Measurements from ENCODE around the gene FSIP1.

FSIP1 gene

DNA sequence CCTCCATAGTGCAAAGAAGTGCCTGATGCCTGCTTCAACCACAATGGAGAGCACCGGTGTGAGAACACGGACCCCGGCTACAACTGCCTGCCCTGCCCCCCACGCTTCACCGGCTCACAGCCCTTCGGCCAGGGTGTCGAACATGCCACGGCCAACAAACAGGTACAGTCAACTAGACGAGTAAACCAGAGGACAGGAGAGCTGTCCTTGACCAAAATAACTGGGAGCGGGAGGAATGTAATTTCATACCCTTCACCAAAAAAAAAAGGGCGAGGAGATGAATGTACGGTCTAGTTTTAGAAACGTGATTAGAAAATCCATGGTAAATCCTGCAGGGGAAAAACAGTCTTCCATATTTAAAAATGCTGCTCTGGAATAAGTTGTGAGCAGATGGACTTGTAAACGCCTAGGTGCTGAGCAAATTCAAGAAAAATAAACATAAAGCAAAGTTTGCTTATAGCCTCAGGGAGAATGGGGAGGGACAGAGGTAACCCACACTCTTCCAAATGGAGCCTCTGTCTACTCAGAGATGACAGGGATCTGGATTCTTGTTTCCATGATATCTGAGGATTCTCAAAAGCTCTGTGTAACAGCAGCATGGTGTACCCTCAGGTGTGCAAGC, 193.3 kb downstream of the FSIP1 start:
- no peak overlapping the region for H3K4me3 ChIP-seq (ENCODE audit: low read length)
- peaks cover 6% of the 10 kb centered on the region for H3K36me3 ChIP-seq (ENCODE audit: control insufficient read depth, insufficient read depth, low read length)
- H3K4me1 ChIP-seq (ENCODE audit: control insufficient read depth, insufficient read depth, low read length) = peaks cover 3% of the 10 kb centered on the region
- H3K27me3 ChIP-seq (ENCODE audit: control insufficient read depth, insufficient read depth, low read length) = no peaks in the 10 kb centered on the region
- H3K9me3 ChIP-seq (ENCODE audit: control insufficient read depth, low read length) = no peaks in the 10 kb centered on the region
- H3K9ac ChIP-seq (ENCODE audit: low read length) = no peak overlapping the region

- no peak overlapping the region for H3K4me3 ChIP-seq (ENCODE audit: low read length)
- no peak overlapping the region for H3K9ac ChIP-seq (ENCODE audit: low read length)
- H3K4me1 ChIP-seq (ENCODE audit: control insufficient read depth, insufficient read depth, low read length) = peaks cover 3% of the 10 kb centered on the region
- H3K27me3 ChIP-seq (ENCODE audit: control insufficient read depth, insufficient read depth, low read length) = no peaks in the 10 kb centered on the region
- H3K36me3 ChIP-seq (ENCODE audit: control insufficient read depth, insufficient read depth, low read length) = peaks cover 5% of the 10 kb centered on the region
- no peaks in the 10 kb centered on the region for H3K9me3 ChIP-seq (ENCODE audit: control insufficient read depth, low read length)
Observed at GRCh38 chr15:39588531-39589192, 194.0 kb downstream of the FSIP1 start.

DNA sequence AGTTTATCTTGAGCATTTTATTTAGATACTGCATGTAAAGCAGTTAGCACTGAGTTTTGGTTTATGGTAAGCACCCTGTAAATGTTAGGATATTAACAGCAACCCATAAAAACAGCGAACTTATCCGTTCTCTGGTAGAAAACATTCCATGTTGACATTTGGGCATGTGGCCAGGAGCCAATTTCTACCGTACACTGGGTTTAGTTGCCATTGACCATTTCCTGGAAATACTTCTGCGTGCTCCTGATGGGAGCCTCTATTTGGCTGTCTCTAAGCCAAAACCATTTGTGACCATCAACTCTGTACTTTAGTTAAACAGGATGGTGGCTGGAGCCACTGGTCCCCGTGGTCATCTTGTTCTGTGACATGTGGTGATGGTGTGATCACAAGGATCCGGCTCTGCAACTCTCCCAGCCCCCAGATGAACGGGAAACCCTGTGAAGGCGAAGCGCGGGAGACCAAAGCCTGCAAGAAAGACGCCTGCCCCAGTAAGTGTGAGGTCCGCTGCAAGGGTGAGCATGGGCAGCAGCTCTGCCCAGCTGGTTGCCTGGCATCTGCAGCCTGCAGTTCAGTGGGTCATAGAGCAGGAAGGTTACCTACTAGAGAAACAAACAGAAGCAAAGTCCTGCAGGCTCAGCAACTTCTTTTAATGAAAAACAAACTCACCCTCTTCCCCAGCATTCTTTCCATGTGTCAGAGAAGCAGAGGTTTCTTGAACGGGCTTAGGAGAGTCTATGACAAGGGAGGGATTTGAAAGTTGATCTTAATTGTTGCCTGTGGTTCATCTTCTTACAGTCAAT, 194.7 kb downstream of the FSIP1 start:
- Histone ChIP-seq H3K4me1 (ENCODE audit: control insufficient read depth, insufficient read depth, low read length) (peaks cover 3% of the 10 kb centered on the region), H3K27me3 (ENCODE audit: control insufficient read depth, insufficient read depth, low read length) (peaks cover under 1% of the 10 kb centered on the region), H3K4me3 (ENCODE audit: low read length) (no peak overlapping the region), H3K9ac (ENCODE audit: low read length) (no peak overlapping the region), H3K36me3 (ENCODE audit: control insufficient read depth, insufficient read depth, low read length) (no peaks in the 10 kb centered on the region), H3K9me3 (ENCODE audit: control insufficient read depth, low read length) (no peaks in the 10 kb centered on the region)

DNA sequence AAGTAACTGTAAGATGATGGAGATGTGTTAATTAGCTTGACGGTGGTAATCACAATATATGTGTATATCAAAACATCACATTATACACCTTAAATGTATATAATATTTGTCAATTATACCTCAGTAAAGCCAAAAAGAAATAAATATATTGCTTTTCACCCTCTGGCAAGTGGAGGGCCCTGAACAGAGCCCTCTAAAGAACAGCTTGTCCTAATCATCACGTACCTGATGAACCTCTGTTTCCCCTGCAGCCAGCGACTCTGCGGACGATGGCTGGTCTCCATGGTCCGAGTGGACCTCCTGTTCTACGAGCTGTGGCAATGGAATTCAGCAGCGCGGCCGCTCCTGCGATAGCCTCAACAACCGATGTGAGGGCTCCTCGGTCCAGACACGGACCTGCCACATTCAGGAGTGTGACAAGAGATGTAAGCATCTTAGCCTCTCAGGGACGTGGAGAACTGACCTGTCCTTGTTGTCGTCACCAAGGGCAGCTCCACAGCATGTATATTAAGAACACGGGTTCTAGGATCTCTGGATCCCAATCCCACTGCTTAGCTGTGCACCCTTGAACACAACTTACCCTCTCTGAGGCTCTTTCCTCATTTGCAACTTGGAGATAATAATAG, 195.4 kb downstream of the FSIP1 start:
- H3K4me1 ChIP-seq (ENCODE audit: control insufficient read depth, insufficient read depth, low read length) = peaks cover 3% of the 10 kb centered on the region
- no peak overlapping the region for H3K4me3 ChIP-seq (ENCODE audit: low read length)
- H3K9me3 ChIP-seq (ENCODE audit: control insufficient read depth, low read length) = no peaks in the 10 kb centered on the region
- no peaks in the 10 kb centered on the region for H3K36me3 ChIP-seq (ENCODE audit: control insufficient read depth, insufficient read depth, low read length)
- H3K9ac ChIP-seq (ENCODE audit: low read length) = no peak overlapping the region
- H3K27me3 ChIP-seq (ENCODE audit: control insufficient read depth, insufficient read depth, low read length) = peaks cover 8% of the 10 kb centered on the region

DNA sequence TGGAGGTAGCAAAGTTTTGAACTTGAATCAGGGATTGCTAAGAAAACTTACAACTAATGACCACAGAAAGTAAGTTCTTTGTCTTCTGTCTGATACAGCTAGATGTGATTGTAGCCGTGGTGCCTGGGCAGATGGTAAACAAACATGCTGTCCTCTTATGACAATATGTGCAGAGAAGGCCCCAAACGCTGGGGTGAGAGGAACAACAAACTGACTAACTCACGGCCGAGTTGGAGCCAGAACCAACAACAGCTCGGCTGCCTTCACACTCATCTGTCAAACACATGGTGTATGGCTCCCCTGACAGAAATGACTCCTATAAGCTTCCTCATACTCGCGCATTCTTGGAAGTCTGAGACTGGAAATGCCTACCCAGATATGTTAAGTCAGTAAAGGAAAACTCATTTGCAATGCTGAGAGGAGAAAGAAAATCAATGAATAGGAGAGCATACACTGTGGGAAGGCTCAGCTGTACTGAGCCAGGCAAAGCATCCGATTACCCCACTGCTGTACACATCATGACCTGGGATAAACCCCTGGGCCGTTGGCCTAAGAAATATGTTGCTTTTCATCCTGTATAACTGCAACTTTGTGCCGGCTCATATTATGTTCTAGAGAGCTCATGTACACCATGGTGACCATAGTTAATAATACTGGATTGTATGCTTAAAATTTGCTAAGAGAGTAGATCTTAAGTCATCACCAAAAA, 196.1 kb downstream of the FSIP1 start:
- no peak overlapping the region for H3K9ac ChIP-seq (ENCODE audit: low read length)
- peaks cover 15% of the 10 kb centered on the region for H3K27me3 ChIP-seq (ENCODE audit: control insufficient read depth, insufficient read depth, low read length)
- H3K9me3 ChIP-seq (ENCODE audit: control insufficient read depth, low read length) = no peaks in the 10 kb centered on the region
- no peak overlapping the region for H3K4me3 ChIP-seq (ENCODE audit: low read length)
- no peaks in the 10 kb centered on the region for H3K36me3 ChIP-seq (ENCODE audit: control insufficient read depth, insufficient read depth, low read length)
- peaks cover 7% of the 10 kb centered on the region for H3K4me1 ChIP-seq (ENCODE audit: control insufficient read depth, insufficient read depth, low read length)

DNA sequence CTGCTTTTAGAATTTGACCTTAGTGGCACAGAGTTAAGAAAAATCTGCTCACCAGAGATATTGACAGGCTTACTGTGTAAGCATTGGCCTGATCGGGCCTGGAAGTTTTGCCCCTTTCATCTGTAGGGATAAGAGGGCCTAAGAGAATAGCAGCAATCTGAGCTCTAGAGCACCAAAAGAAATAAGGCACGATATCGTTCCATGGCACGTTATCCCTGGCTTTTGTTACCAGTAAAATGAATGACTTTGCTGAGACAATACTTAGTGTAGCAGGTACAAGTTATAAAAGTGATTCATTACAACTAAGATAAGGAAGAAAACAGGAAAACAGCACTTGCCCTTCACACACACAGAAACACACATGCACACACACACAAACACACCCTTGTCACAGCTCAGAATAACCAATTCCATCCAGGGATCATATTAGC, 196.8 kb downstream of the FSIP1 start:
- Histone ChIP-seq H3K4me3 (ENCODE audit: low read length) (no peak overlapping the region), H3K9me3 (ENCODE audit: control insufficient read depth, low read length) (no peaks in the 10 kb centered on the region), H3K36me3 (ENCODE audit: control insufficient read depth, insufficient read depth, low read length) (no peaks in the 10 kb centered on the region), H3K4me1 (ENCODE audit: control insufficient read depth, insufficient read depth, low read length) (peaks cover 10% of the 10 kb centered on the region), H3K9ac (ENCODE audit: low read length) (no peak overlapping the region), H3K27me3 (ENCODE audit: control insufficient read depth, insufficient read depth, low read length) (peaks cover 20% of the 10 kb centered on the region)

GRCh38 chr15:39585389-39585841, 197.2 kb downstream of the FSIP1 start:
- H3K4me3 ChIP-seq (ENCODE audit: low read length) = no peak overlapping the region
- H3K4me1 ChIP-seq (ENCODE audit: control insufficient read depth, insufficient read depth, low read length) = peaks cover 10% of the 10 kb centered on the region
- H3K36me3 ChIP-seq (ENCODE audit: control insufficient read depth, insufficient read depth, low read length) = no peaks in the 10 kb centered on the region
- no peaks in the 10 kb centered on the region for H3K9me3 ChIP-seq (ENCODE audit: control insufficient read depth, low read length)
- H3K9ac ChIP-seq (ENCODE audit: low read length) = no peak overlapping the region
- H3K27me3 ChIP-seq (ENCODE audit: control insufficient read depth, insufficient read depth, low read length) = peaks cover 21% of the 10 kb centered on the region

GRCh38 chr15:39584662-39585388, 197.8 kb downstream of the FSIP1 start:
- no peaks in the 10 kb centered on the region for H3K9me3 ChIP-seq (ENCODE audit: control insufficient read depth, low read length)
- peaks cover 26% of the 10 kb centered on the region for H3K27me3 ChIP-seq (ENCODE audit: control insufficient read depth, insufficient read depth, low read length)
- peaks cover 12% of the 10 kb centered on the region for H3K4me1 ChIP-seq (ENCODE audit: control insufficient read depth, insufficient read depth, low read length)
- no peak overlapping the region for H3K9ac ChIP-seq (ENCODE audit: low read length)
- H3K4me3 ChIP-seq (ENCODE audit: low read length) = no peak overlapping the region
- no peaks in the 10 kb centered on the region for H3K36me3 ChIP-seq (ENCODE audit: control insufficient read depth, insufficient read depth, low read length)

GRCh38 chr15:39584266-39584659, 198.4 kb downstream of the FSIP1 start:
- Histone ChIP-seq H3K9ac (ENCODE audit: low read length) (no peak overlapping the region), H3K36me3 (ENCODE audit: control insufficient read depth, insufficient read depth, low read length) (no peaks in the 10 kb centered on the region), H3K27me3 (ENCODE audit: control insufficient read depth, insufficient read depth, low read length) (peaks cover 30% of the 10 kb centered on the region), H3K4me1 (ENCODE audit: control insufficient read depth, insufficient read depth, low read length) (peaks cover 15% of the 10 kb centered on the region), H3K4me3 (ENCODE audit: low read length) (no peak overlapping the region), H3K9me3 (ENCODE audit: control insufficient read depth, low read length) (no peaks in the 10 kb centered on the region)

- no peaks in the 10 kb centered on the region for H3K9me3 ChIP-seq (ENCODE audit: control insufficient read depth, low read length)
- H3K27me3 ChIP-seq (ENCODE audit: control insufficient read depth, insufficient read depth, low read length) = peaks cover 35% of the 10 kb centered on the region
- H3K9ac ChIP-seq (ENCODE audit: low read length) = no peak overlapping the region
- H3K4me1 ChIP-seq (ENCODE audit: control insufficient read depth, insufficient read depth, low read length) = peaks cover 20% of the 10 kb centered on the region
- H3K4me3 ChIP-seq (ENCODE audit: low read length) = no peak overlapping the region
- H3K36me3 ChIP-seq (ENCODE audit: control insufficient read depth, insufficient read depth, low read length) = no peaks in the 10 kb centered on the region
Observed at GRCh38 chr15:39583596-39584265, 198.9 kb downstream of the FSIP1 start.
